Raji (cell line): ENCODE measurements around the gene KSR2.

Source experiments
- POLR2A ChIP-seq: IDR thresholded peaks from 2 replicates; pipeline ENCODE4 v1.6.1; 2011; ENCODE audit warnings: low read depth, low read length, control low read depth; ENCODE audit not compliant: insufficient read depth

The KSR2 gene

DNA sequence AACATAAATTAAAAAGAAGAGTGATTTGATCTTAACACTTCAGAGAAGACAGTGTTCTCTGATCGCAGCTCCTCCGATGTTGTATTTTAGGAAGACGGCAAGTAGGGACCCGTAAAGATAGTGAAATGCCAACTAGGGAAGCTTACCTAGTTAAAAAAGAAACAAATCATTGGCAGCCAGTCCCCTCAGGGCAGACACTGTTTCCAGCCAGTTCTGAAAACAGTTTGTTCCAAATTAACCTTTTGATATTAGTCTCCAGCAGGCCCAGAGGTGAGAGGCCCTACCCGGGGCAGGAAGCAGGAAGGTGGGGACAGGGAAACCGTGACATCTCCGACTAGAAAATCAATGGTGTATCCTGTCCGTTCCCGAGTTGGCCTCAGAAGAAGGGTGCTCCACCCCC lies 56.0 kb downstream of the KSR2 start:
- no peak for TF ChIP-seq POLR2A

DNA sequence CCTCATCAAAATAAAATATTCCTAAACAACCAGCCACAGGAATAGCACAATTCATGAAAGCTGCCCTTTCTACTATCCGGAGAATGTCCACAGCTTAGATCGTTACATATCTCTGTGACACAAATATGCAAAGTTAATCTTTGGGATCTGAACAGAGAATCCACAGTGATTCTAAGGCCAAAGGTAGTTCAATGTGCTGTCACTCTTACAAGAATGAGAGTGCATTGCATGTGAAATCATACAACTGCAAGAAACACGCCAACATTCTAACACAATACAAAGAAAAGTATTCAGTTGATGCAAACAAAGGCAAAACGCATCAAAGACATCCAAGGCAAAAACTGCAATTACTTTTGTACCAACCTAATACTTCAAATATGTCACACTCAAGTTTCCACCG lies 60.4 kb downstream of the KSR2 start:
- no peak for TF ChIP-seq POLR2A

DNA sequence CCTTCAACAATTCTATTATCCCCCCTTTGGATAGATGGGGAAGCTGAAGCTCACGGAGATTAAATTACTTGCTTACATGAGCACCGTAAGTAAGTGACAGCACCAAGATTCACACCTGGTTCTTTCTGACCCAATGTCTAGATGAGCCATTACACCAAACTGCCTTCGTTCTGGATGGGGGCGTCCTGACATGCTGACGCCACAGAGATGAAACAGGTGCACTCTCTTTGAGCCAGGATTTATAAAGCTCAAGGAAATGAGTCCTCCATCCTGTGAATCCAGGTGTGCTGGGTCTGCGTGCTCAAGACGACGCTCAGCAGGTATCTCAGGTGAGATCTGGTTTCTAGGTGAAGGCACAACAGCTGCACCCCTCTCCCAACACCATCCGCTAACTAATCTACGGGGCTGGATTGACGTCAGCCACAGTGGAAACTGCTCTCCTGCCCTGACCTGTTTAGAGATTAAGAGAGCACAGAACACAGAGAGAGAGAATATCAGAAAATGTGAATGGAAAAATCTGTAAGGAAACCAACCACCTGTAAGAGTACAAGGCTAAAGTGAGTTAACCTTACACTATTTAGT lies 61.6 kb downstream of the KSR2 start:
- TF ChIP-seq POLR2A: no peak

DNA sequence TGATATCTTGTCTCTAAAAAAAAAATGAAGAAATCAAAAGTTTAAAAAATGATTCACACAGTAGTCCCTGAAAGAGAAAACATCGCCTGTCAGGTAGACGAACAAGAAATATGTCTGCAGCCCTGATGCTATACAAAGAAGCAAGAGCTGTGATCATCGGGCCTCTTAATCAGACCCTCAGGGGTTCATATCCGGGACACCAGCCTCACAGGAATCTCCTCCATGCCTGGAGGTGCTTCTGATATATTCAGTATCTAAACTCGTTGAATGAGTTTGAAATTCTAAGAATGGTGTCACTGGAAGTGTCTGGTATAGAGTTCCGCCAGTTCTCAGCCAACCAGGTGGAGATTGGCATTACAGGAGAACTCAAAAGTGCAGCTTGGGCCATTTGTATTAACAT lies 64.7 kb downstream of the KSR2 start:
- no peak for TF ChIP-seq POLR2A

DNA sequence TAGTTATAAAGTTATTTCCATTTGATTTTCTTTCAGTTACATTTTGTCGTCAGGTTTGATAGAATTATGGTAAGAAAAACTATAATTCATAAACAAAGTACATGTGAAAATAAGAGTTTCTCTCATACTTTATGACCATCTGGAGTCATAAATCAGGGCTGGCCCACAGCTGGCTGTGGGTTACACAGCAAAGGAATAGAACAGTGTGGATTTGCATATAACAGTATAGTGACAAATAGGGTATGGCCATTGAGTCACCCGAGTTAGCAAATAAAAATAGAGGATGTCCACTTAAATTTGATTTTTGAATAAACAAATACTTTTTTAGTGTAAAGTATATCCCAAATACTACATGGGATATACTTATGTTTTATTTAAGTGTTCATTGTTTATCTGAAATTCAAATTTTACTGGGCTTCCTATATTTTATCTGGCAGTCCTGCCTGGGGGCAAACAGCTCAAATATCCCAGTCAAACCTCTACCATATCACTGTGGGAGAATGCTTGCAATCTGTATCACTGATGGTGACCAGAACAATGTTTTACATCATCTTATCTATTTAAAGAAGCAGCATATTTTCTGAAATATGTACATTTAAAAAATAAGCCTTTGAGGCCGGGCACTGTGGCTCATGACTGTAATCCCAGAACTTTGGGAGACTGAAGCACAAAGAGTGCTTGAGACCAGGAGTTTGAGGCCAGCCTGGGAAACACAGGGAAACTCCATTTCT lies 65.5 kb downstream of the KSR2 start:
- TF ChIP-seq POLR2A: no peak

DNA sequence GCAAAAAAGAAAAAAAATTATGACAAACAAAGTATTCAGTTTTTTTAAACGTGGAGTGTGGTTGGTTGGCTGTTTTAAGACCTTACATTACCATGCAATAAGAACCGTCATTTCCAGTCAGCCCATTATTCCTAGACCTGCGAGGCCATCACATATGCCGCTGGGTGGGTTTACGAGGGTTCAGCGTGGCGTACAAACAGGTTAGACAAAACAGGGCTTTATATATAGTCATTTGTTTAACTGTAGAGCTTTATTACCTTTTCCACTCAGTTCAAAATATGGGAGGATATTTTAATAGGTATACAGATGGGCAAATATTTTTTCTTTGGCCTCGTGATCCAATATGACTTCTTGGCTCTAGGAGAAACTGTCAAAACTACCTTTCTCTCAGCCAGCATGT lies 67.2 kb downstream of the KSR2 start:
- TF ChIP-seq POLR2A: no peak

DNA sequence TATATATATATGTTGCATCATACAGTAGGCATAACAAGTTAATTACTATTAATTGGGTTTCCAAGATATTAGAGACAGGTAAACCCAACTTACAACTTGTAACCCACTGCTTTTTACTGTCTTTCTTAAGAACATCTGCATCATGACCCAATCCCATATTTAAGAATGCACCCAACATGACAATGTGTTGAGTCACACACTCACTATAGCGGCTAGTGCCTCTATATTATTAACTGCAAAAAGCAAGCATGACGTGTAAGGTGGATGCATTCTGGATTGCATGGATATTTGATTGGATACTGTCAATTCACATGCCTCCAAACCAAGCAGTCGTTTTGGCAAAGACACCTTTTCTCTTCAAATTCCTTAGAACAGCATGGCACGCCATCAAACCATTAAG lies 68.2 kb downstream of the KSR2 start:
- TF ChIP-seq POLR2A: no peak

DNA sequence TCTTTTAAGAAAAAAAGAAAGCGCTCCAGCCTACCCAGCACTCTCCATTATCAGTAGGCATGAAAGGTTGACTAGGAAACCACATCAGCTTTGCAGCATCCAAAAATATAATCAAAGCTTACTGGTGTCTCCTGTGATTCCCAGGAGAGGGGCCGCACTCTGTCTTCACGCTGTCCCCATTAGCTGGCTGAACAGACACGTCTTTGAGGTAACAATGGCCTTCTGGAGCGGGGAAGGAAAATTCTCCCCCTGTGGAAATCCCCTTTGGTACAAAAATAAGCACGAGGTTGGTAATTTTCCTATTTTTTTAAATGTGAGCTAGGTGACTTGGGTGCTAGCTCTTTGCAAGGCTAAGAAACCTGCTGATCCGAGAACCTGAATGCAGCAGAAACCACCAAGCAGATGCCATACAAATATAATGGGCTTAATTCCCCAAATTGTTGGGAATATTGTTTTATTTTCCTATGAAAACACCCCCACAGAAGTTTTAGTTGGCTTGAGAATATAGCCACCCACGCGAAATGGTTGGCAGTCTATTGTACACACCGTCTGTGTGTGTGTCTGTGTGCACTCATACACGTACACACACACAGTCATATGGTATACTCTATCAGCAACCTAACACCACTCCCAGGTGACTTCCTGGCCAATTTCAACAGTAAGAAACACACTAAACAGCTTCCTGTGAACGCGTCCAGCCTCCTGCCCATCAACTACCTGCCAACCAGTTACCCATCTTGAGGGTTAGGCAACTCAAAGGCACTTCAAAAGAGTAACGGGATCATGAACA lies 71.2 kb downstream of the KSR2 start:
- no peak for TF ChIP-seq POLR2A

DNA sequence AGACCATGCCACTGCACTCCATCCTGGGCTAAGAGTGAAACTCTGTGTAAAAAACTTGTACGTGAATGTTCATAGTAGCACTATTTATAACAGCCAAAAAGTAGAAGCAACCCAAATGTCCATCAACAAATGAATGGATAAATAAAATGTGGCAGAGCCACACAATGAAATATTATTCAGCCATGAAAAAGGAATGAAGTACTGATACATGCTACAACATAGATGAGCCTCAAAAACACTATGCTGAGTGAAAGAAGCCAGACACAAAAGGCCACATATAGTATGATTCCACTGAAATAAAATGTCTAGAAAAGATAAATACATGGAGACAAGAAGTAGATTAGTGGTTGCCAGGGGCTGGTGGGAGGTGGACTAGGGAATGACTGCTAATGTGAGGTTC lies 72.8 kb downstream of the KSR2 start:
- no peak for TF ChIP-seq POLR2A

DNA sequence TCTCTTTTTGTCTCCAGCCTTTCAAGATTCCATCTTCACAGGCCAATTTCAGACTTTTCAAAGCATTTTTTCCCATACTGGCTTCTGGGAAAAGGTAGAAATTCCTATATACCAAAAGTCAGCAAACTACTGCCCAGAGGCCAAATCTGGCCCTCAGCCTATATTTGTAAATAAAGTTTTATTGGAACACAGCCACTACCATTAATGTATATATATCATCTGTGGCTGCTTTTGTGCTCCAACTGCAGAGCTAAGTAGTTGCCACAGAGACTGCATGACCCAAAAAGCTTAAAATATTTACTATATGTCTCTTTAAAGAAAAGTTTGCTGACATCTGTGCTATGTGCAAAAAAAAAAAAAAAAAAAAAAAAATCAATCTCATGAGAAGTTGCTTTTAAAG lies 76.3 kb downstream of the KSR2 start:
- TF ChIP-seq POLR2A: no peak

DNA sequence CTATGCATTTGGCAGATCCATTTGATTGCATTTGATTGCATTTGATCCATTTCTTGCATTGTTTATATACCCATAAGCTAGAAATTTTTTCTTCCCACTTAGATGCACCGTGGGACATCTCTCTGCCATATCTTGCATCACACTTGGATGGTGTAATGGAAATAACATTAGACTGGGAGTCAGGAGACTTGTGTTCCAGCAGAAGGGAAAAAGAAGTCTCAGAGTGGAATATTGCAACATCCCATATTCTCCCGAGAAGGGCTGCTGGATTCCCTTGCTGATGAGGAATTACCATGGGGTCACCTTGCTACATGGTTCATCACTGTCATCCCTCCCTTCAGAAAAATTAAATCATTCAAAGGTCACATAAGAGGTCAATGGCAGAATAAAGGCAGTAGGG lies 78.1 kb downstream of the KSR2 start:
- no peak for TF ChIP-seq POLR2A

DNA sequence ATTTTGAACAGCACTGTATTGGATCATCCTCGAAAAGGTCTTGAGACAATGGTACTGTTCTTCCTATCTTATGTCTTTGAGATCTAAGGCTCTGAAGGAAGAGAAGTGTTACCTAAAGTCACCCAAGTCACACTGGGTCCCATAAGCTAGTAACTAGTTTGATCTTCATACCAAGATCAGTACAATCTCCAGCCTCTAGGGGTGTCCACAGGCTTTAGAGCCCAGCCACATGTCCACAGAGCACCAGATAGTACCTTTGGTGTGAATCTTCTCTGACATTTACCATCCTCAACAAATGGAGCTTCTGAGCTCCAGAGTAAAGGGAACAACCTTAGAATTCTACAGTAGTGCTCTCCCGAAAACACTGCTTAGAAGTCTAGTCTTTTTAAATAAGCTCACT lies 78.7 kb downstream of the KSR2 start:
- no peak for TF ChIP-seq POLR2A

DNA sequence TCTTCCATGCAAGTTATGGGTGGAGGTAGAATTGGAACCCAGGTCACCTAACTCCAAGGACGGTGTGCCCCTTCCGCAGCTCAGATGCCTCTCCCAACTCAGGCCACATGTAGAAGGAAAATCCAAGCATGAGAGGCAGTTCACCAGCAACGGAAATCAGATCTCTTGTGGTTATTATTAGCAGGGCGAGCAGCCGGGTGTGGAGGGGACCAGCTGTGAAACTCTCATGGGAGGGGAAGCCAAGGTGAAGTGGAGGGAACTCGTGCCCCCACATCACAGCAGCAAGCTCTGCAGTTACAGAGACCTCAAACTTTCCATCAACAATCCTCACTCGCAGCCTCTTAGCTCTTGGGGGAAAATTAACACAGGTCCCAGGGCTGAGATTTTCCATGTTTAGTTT lies 79.7 kb downstream of the KSR2 start:
- no peak for TF ChIP-seq POLR2A

DNA sequence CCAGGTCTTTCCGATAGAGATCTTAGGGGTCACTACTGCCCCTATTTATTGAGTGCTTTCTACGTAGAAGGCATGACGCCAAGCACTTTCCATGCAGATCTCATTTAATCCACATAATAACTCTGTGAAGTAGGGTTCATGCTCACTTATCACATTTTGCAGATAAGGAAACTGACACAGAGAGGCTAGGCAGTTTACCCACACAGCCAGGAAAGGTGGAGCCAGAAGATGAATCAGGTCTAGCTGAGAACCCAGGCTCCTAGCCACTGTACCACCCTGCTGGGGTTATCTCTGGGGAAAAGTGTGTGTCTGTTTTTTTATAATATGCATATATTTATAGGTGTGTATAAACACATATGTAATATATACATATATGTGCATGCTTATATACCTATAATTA lies 83.6 kb downstream of the KSR2 start:
- TF ChIP-seq POLR2A: no peak

DNA sequence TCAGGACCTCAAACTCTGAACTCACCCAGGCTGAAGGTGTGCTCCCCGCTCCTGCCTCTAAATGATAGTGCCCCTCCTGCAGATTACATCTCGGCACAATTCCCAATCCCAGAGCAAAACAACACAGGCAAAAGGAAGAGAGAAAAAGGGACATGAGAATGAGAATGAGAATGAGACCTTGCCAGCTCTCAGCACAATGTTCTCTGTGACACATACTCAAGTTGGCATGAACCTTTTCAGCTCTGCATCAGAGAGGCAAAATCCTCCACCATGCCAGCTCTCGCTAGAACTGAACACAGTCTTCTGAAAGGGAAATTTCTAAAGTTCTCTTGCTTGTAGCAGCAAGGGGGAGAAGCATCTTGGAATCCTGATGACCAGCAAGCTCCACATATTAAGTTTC lies 84.6 kb downstream of the KSR2 start:
- TF ChIP-seq POLR2A: no peak

DNA sequence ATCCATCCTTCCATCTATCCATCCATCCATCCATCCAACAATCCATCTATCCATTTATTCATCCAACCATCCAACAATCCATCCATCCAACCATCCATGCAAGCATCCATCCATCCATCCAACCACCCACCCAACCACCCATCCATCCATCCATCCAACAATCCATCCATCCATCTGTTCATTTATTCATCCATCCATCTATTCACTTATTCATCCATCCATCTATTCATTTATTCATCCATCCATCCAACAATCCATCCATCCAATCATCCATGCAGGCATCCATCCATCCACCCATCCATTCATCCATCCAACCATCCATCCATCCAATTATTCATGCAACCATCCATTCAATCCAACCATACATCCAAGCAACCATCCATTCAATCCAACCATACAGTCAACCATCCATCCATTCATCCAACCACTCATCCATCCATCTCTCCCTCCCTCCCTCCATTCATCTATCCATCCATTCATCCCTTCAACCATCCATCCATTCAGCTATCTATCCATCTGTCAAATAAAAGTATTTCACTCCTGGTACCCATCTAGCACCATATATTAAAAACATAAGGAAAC lies 86.1 kb downstream of the KSR2 start:
- no peak for TF ChIP-seq POLR2A
